Putamen (tissue), 1 donor: ENCODE data around the gene CCL25.

Experiments used
- DNase-seq: peaks from one replicate; pipeline ENCODE4 v3.0.0-alpha.2; 2016; ENCODE audit warnings: low spot score

The CCL25 gene

GRCh38 chr19:8109890-8110662, 57.5 kb downstream of the CCL25 start:
- no peak for DNase-seq

DNA sequence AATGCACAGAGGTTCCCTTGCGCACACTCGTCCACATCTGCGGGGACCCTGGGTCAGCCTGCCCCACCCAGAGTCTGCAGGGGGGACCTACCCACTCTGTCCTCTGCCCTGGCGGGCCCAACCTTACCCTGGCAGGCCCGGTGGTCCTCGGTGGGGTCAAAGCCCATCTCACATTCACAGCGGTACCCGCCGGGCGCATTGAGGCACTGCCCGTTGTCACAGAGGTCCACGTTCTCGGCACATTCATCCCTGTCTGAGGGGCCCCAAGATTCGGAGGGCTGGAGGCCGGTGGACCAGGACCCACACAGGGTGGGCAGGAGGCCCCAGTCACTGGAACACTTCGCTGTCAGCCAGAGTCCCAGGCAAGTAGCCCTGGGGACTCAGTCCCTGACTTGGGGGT, 58.4 kb downstream of the CCL25 start:
- DNase-seq, result no peak

DNA sequence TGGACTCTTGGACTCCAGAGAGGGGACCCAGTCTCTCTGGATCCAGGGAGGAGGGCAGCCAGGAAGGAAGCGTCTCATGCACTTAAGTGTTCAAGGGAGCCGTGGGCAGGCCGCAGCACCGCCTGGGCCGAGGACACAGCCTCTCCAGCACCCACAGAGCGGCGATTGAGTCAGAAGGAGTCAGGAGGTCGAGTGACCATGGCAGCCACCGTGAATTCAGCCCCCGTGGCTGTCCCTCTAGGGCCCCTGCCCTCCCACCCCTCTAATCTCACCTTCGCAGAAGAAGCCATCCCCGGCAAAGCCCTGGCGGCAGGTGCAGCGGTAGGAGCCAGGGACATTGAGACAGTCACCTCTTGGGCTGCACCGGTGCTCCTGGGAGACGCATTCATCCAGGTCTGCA, 58.8 kb downstream of the CCL25 start:
- no peak for DNase-seq
